ENCODE results near the gene ABCA1.

The ABCA1 gene

GRCh38 chr9:104833696-104834095, 94.3 kb downstream of the ABCA1 start:
- DNase-seq: no peak

- DNase-seq: no peak
Observed at GRCh38 chr9:104831681-104832080, 96.3 kb downstream of the ABCA1 start.

- DNase-seq: no peak
Observed at GRCh38 chr9:104826911-104827310, 101.0 kb downstream of the ABCA1 start.

- no peak for DNase-seq
Observed at GRCh38 chr9:104826079-104826775, 101.7 kb downstream of the ABCA1 start.

- DNase-seq: no peak
Observed at GRCh38 chr9:104820336-104820735, 107.6 kb downstream of the ABCA1 start.

GRCh38 chr9:104819033-104819432, 108.9 kb downstream of the ABCA1 start:
- DNase-seq: no peak

- no peak for DNase-seq
Observed at GRCh38 chr9:104817437-104817836, 110.5 kb downstream of the ABCA1 start.

GRCh38 chr9:104815851-104816565, 111.9 kb downstream of the ABCA1 start:
- DNase-seq: no peak

- DNase-seq: no peak
Observed at GRCh38 chr9:104810421-104811339, 117.3 kb downstream of the ABCA1 start.

GRCh38 chr9:104808035-104808614, 119.8 kb downstream of the ABCA1 start:
- DNase-seq: no peak

GRCh38 chr9:104805441-104805840, 122.5 kb downstream of the ABCA1 start:
- no peak for DNase-seq

GRCh38 chr9:104802906-104803305, 125.0 kb downstream of the ABCA1 start:
- DNase-seq: no peak

GRCh38 chr9:104802110-104802509, 125.8 kb downstream of the ABCA1 start:
- DNase-seq: no peak

GRCh38 chr9:104800068-104800785, 127.7 kb downstream of the ABCA1 start:
- no peak for DNase-seq

- no peak for DNase-seq
Observed at GRCh38 chr9:104798209-104798995, 129.6 kb downstream of the ABCA1 start.

- DNase-seq: no peak
Observed at GRCh38 chr9:104795857-104796256, 132.1 kb downstream of the ABCA1 start.

GRCh38 chr9:104795082-104795481, 132.9 kb downstream of the ABCA1 start:
- DNase-seq: no peak

GRCh38 chr9:104794070-104794469, 133.9 kb downstream of the ABCA1 start:
- no peak for DNase-seq

- DNase-seq: no peak
Observed at GRCh38 chr9:104788251-104788650, 139.7 kb downstream of the ABCA1 start.

- no peak for DNase-seq
Observed at GRCh38 chr9:104787306-104788015, 140.5 kb downstream of the ABCA1 start.

GRCh38 chr9:104786293-104786692, 141.7 kb downstream of the ABCA1 start:
- no peak for DNase-seq

All from retina (tissue), 1 donor.